EL (cell line): ENCODE data around the gene MYLK4.

Experiments
- DNase-seq: peaks from one replicate; pipeline ENCODE4 v3.0.0-alpha.2; 2016

MYLK4 gene

DNA sequence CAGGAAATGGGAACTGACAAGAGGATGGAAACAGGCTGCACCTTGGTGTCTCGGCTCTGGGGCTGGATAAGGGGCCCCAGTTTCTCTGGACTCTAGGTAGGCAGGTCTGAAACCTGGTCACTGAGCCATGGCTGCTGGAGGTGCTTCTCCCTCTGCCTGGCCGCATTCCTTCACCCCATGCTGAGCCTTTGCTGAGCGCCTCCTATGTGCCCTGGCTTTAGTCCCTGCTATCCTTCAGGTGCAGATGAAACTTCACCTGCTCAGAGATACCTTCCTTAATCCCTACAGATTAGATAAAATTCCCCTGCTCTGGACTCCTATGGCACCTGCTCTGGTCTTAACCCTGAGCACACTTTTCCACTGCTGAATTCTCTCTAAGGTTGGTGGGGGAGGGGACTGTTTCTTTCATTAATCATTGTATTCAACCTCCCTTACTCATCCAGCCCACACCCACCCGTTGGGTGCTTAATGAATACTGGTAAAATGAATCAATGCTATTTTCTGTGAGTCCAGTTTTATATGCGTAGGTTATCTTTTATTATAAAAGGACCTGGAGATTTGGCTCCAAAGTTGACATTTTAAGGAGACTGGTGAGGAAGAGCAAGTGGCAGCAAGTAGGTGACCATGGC, 19.3 kb downstream of the MYLK4 start:
- peak; percentile 18 for DNase-seq

DNA sequence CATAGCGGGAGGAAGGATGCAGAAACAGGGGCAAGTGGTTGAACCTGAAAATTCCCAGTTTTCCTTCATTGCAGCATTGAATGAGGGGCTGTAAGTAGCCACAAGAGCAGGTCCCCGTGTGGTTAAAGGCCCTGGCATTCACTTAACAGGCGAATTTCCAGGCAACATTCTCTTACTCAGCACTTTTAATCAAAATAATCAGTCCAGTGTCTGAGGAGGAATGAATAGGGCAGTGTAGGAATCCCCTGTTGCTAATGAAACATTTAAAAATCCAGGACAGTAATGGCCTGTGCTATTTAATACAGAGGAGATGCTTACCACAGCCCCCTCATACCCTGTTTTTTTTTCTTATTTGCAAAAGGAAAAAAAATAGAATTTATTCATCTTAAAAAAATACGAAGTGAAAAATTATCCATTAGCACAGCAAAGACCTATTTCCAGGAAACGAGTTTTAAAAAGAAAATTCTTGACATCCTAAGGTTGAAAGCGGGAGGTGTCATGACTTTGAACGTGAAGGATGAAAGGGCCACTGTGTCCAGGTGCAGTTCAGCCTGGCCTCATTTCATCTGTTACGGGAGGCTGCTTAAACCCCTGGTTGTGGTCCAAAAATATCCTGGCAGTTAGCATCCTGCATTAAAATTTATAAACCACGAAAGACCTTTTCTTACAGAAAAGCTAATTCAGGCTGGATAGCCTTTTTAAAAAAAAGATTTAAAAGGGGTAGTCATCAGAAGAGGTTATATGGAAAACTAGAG, 20.2 kb downstream of the MYLK4 start:
- no peak for DNase-seq

DNA sequence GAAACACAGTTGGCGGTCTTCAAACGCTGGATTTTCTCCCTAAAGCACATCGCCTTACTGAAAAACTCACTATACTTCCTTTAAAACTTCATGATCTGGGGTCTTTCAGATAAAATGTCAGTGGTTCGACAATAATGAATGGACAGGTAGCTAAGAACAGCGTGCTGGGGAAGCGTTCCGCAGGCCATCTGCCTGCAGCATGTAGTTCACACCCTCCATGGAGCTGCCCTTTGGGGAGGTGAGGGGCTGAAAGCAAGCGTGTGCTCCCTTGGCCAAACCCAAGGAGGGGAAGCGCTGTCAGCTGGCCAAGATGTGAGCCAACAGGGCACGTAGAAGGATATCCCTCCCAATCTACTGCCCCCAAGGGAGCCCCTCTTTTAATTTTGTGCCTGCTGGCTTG, 20.8 kb downstream of the MYLK4 start:
- DNase-seq = no peak

DNA sequence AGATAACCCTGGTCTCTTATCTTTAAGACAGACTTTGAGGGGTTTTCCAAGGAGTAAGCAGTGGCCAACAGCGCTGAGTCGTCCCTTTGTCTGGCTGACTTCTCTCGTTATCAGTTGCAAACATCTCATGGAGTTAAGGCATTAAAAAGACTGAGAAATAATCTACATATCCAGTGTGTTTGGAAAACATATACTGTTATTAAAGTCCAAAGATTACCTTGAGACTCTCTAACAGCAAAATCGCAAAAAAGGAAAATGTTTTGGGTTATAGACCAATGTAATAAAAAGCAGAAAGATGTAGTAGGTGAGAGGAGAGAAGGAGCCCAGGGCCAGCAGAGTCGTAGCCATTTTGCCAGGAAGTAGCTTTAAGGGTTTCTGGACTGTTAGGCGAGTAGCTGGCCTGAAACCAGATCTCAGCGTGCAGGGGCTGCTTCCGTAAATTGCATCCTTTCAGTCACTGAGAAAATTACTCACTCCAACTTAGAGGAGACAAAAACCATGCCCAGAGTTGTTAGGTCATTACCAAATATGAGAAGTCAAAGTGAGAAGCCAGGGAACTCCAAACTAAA, 24.6 kb downstream of the MYLK4 start:
- DNase-seq = peak; percentile 62

DNA sequence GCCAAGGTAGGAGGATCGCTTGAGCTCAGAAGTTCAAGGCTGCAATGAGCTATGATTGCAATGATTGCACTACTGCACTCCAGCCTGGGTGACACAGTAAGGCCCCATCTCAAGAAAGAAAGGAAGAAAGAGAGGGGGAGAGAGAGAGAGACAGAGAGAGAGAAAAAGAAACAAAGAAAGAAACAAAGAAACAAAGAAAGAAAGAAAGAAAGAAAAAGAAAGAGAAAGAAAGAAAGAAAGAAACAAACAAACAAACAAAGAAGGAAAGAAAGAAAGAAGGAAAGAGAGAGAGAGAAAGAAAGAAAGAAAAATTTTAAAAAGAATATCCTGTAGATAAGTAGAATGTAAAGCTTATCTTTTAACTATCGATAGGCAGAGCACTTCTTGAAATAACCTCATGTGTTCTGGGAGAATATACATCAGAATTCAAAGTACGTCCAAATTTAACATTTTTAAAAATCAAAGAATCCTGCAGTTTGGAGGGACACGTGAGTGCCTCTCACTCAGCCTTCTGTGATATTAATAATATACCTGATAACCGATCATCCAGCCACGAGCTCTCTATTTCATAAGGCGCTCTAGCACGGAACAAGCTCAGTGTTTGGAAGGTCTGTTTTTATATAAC, 25.2 kb downstream of the MYLK4 start:
- no peak for DNase-seq

DNA sequence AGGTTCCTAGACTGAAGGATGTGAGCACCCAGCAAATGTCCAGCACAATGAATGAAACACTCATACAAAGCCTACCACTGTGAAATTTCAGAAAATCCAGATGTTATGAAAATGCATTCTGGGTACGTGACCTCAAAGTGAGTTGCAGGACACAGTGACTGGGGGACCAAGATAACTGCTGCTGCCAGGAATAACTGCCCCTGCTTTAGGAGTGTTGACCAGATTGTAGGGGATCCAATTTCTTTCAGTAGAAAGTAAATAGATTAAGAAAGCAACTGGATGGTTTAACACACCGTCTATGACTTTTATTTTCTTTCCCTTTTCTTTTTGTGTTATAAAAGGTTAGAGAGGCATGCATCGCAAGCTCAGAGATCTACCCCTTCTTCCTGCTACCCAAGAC, 29.5 kb downstream of the MYLK4 start:
- no peak for DNase-seq

DNA sequence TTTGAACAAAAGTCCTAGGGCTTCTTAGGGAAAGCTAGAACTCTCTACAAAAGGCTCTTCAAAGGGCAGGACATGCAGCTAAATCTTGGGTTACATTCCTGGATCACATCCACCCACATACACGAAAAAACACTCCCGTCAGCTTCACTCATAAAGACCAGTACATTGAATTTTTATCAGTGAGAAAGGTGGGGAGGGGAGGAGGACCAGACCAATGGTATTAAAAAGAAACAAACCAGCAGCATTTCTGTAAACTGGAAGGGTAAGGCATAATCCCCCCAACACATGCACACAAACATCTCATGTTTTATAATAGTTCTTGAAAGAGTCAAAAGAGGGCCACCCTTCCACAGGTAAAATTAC, 31.6 kb downstream of the MYLK4 start:
- no peak for DNase-seq

DNA sequence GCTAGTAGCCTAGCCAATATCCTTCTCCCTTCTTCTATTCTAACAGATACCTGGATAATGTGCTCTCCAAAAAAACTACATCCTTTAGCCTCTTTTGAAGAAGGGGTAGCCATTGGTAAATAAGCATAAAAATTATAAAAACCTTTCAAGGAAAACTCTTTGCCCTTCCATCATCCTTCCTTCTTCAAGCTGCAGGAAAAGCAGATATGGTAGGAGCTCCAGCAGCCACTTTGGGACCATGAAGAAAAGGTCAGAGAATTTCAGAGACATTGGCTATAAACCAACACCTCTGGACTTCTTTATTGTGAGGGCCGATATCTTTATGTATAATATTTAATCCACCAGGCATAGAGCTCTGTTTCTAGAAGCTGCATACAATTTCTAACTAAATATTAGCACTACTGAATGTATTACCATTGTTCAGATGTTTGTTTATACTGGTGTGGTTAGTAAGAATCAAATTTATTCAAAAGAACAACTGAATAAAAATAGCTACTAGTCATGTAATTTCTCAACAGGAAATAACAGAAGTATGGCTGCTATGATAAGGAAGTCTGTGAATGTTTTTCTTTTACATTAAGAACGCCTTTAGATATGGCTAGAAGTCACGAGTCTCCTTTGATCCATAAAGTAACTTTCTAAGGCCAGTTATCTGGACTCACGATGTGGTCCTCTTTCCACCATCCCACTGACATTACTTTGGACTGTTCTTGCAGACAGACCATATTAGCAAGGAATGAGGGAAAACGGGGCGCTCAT, 32.2 kb downstream of the MYLK4 start:
- DNase-seq = no peak

DNA sequence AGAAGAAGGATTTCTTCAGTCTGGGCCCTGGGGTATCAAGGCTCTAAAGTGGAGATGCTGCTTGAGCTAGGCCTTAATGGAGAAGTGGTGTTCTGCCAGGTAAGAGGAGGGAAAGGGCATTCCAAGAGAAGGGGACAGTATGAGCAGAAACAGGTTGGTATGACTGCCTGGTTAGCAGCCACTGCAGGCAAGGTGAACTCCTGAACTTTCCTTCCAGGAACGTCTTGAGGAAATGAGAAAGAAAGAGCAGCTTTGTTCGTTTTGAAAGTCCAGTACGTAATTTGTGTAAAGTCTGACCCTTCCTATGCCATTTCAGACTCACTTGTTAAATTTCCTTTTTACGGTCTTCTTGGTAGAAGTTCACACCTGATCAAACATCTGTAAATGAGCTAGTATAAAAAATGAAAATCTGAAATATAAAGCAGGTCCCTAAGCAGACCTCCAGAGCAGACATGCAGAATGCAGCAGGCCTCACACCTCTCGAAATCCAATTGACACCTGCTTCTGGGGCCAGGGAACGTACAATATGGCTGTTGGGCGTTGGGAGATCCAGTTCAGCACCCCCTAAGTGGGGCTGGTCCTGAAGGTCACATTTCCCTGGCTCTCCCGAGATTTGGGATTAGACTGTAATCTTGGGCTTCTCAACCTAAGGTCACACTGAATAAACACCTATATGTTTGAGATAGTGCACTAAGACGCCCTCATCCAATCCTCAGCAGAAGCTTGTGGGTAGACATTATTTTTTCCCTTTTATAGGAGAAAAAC, 33.6 kb downstream of the MYLK4 start:
- no peak for DNase-seq

DNA sequence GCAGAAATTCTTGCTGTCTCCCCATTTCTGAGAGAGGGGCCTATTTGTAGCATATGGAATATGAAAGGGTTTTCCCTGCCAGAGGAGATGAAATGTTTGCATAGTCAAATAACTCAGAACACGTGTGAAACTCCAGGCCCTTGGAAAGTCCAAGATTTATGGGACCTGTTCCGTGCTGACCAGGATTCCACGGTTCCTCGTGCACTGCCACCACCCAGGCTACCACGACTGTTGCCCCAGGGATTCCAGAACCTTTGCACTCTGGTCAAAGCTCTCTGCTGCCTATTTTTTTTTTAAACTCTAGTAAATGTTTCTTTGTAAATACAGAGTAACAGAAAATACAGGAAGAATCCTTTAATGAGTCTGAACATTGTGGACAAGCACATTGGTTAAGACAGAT, 35.0 kb downstream of the MYLK4 start:
- no peak for DNase-seq

DNA sequence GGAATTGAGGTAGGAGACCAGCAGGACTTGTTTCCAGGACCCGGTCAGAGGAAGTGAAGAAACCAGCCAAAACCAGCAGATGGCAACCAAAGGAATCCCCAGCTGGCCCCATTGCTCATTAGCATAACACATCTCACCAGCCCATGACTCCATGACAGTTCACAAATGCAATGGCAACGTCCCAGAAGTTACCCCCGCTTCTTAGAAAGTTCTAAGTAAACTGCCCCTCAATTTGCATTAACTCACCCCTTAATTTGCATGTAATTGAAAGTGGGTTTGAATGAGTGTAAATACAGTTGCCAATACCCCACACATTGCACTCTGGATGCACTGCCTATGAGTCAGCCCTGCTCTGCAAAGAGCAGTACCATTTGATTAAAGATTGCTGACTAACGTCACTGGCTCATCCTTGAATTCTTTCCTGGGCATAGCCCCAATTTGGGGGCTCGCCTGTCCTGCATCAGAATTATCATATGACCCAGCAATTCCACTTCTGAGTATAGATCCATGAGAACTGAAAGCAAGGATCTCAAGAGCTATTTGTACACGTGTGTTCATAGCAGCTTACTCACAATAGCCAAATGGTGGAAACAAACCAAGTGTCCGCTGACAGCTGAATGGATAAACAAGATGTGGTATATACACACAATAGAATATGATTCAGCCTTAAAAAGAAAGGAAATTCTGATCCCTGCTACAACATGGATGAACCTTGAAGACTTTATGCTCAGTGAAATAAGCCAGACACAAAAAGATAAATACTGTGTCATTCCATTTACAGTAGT, 36.4 kb downstream of the MYLK4 start:
- DNase-seq = peak; percentile 95

DNA sequence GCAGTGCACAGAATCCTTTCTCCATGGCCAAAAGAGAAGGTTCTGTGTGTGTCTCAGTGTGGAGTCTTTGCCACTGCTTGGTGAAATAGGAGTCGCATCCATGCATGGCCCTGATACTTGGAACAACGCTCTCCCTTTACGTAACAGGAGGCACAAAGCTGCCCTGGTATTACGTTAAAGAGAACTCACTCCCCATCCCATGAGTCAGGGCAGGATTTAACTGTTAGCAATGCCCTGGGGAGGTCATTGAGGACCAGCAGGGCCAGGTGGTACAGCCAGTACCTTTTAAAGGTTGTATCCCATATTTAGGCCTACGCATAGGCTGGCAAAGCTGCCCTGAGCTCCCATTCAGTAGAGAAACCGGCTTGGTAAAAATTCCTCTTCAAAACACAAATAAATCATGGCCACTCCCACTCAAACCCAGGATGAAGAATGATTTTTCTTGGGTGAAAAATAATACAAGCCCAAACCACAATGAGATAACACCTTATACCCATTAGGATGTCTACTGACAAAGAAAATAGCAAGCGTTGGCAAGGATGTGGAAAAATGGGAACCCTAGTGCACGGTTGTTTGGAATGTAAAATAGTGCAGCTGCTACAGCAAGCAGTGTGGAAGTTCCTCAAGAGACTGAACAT, 37.1 kb downstream of the MYLK4 start:
- DNase-seq = no peak

DNA sequence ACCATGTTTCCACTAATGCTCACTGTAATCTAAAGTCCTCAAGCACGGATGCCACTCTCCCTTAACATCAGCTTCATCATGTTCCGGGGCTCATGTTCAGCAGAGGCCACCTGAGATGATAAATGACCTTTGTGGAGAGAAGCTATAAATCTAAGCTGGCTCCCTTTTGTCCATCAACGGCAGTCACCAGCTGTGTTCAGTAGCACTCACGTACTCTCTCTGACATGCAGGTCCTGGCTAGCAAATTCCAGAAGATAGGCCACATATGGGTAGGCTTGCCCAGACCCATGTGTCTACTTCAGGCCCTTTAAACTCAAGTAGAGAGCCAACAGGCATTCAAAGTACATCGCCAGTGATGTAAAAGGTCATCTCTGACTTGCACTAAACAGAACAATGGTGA, 38.6 kb downstream of the MYLK4 start:
- DNase-seq = no peak

DNA sequence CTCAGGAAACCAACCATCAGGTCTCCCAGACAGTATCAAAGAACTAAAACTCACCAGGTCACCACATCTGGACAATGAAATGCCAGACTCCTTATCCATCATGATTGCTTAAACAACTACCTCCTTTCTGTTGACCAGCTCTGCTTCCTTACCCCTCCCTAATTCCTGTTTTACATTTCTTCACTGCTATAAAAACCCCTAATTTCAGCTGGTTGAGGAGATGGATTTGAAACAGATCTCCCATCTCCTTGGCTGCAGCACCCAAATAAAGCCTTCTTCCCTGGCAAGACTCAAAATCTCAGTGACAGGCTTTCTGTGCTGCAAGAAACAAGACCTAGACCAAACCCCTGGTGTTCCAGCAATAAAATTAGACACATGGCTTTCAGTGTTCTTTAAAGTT, 40.3 kb downstream of the MYLK4 start:
- no peak for DNase-seq

DNA sequence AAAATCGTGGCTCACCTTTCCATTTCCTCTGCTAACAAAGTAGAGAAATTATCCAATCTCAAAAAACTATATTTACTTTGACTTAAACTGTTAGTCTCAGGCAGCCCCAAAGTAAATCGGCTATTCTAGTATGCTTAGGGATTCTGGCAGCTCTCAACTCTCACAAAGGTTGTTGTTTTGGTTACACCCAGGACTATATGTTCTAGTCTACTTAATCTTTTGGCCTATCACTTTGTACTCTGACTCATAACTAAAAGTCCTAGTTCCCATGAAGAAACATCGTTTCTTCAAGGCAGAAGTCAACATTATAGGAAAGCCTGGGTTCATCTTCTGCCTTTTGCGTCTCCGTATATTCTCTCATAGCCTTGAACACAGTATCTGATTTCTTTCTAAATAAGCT, 42.3 kb downstream of the MYLK4 start:
- no peak for DNase-seq

DNA sequence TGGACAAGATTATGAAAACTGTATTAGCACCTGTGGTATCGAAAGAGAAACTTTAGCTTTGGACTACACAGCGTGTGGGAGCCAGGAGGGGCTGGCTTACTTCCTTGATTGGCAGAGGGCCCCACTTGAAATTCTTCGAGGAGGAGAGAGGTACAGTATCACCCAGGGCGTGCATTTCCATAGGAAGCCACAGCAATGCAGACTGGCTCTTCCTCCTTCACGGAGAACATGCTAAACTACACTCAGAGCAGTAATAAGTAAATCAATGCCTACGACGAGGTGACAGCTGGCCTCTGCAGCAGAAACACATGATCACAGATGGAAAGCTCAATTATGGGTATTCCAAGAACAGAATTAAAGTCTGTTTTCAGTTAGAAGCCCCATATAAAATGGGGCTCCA, 44.2 kb downstream of the MYLK4 start:
- no peak for DNase-seq

DNA sequence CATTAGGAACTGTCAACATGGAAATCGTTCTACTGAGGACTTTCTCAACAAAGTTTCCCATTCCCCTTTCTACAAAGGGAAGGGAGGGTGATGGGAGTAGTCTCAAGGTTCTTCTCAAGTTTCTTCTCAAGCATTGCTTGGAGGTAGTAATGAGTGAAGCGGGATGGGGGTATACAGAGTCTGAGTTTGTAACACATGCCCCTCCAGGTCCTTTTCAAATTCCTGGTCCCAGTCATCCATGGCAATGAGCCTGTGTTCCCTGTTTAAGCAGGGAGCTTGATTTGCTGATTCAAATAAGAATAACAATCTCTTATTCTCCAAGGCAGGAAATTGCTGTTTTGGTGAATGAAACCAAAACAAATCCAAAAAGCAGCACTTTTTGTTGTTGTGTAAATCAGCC, 45.5 kb downstream of the MYLK4 start:
- DNase-seq = no peak

DNA sequence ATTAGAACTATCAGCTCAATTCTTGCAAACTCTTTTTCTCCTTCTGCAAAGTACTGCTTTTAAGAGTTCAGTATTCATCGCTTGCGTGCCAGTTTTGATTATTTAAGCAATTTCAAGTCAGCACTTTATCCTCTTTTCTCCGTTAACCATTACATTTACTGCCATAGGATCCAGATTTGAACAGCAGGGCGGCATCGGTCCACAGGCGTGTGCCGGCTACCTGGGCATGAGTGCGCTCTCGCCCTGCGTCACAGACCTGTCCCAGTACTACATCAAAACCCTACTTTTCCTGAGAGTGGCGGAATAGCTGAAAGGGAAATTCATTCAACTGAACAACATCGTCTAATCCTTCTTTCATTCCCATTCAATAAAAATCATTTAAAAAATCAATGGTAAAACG, 53.4 kb downstream of the MYLK4 start:
- DNase-seq = no peak

DNA sequence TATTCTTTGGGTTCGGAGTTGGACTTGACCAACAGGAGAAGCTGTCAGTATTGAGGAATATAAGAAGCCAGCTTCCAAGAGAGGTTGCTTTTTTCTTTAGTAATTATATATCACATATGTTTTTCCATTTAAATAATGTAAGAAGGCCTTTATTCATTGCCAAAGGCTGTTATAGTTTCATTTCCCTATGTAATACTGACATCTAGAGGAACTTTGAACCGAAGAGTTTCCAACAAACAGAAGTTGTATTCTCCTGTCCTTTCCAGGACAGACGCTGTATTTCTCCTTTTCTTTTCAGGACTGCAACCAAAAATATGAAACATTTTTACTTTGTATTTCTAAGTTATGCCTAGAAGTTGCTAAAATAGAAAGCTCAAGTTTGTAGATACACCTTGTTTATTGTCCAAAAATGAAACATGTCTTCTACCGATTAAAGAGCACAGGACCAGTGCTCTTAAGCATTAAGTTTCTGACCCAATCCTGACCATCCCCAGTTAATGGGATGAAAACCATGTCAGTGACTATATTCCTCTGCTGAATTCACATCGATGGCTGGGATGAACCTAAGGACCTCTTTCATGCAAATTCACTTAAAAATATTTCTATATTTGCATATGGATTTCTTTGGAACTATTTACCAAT, 55.1 kb downstream of the MYLK4 start:
- DNase-seq = peak; percentile 25

DNA sequence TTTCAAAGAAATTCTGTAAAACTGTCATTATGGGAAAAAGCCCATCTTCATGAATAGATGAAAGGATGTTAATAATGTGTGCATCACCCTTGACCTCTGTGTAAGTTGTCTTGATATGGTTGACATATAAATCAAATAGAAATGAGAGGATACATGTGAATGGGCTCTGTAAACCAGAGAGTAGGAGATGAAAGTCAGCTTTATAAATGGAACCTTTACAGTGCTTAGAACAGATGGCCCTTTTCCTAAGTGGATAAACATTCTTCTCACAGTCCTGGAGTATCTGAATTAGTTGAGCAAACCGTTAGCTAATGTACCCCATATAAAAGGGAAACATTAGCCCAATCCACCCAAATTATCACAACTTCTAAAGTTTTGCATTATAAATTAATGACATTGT, 57.5 kb downstream of the MYLK4 start:
- DNase-seq = no peak
